Mononuclear cell (primary cell): ENCODE data around the gene CD74. TPM values are rescaled to one million over a fixed set of nuclear protein-coding genes. Genes with fewer than 3 reads are reported as not detected.

Experiments
- H3K27me3 ChIP-seq: 2 replicates; pipeline ENCODE4 v1.6.0; 2011; ENCODE audit warnings: low read length, control low read depth; ENCODE audit not compliant: insufficient read depth
- H3K4me1 ChIP-seq: 2 replicates; pipeline ENCODE4 v1.5.1; 2011; ENCODE audit warnings: mild to moderate bottlenecking, low read length, control low read depth; ENCODE audit not compliant: insufficient read depth
- H3K4me3 ChIP-seq: 2 replicates; pipeline ENCODE4 v1.5.1; 2011; ENCODE audit warnings: mild to moderate bottlenecking, low read length, moderate library complexity
- H3K9me3 ChIP-seq: 2 replicates; pipeline ENCODE4 v1.5.1; 2011; ENCODE audit warnings: low read depth, mild to moderate bottlenecking, control low read depth, low read length
- total RNA-seq: library from RNA; depleted of rRNA; stranded (reverse); fragments of >200 nt; gene quantifications from one replicate; pipeline ENCODE4 v1.2.3, GENCODE V29; 2012

CD74 gene
- total RNA-seq, 1 donor, result 2,135 TPM

- Histone ChIP-seq H3K27me3 (no peaks in the 10 kb centered on the region), H3K9me3 (no peaks in the 10 kb centered on the region), H3K4me3 (no peak overlapping the region), H3K4me1 (peaks cover 47% of the 10 kb centered on the region)
Observed at GRCh38 chr5:150407096-150407720, 5.5 kb downstream of the CD74 start.

DNA sequence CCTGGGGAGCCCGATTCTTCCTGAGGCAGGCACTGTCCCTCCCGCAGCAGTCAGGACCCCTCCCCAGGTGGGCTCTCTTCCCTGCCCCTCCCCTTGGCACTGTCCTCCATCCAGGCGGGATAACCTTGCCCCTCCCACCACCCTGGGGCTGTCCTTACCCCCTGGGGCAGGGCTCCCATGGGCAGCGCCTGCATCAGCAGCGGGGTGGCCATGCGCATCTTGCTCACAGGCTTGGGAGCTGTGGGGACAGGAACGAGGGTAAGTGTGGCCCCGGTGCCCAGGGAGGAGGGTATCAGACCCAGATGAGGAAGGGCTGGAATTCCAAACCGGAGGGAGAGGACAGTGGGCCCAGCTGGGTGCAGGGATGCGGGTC, 6.0 kb downstream of the CD74 start:
- H3K9me3 ChIP-seq, result no peaks in the 10 kb centered on the region
- peaks cover 43% of the 10 kb centered on the region for H3K4me1 ChIP-seq
- no peaks in the 10 kb centered on the region for H3K27me3 ChIP-seq
- no peak overlapping the region for H3K4me3 ChIP-seq

- no peak overlapping the region for H3K4me3 ChIP-seq
- no peaks in the 10 kb centered on the region for H3K9me3 ChIP-seq
- peaks cover 38% of the 10 kb centered on the region for H3K4me1 ChIP-seq
- H3K27me3 ChIP-seq, result no peaks in the 10 kb centered on the region
Observed at GRCh38 chr5:150406103-150406722, 6.5 kb downstream of the CD74 start.

- peaks cover 28% of the 10 kb centered on the region for H3K4me1 ChIP-seq
- H3K9me3 ChIP-seq, result no peaks in the 10 kb centered on the region
- H3K4me3 ChIP-seq, result no peak overlapping the region
- H3K27me3 ChIP-seq, result no peaks in the 10 kb centered on the region
Observed at GRCh38 chr5:150404941-150405816, 7.5 kb downstream of the CD74 start.

DNA sequence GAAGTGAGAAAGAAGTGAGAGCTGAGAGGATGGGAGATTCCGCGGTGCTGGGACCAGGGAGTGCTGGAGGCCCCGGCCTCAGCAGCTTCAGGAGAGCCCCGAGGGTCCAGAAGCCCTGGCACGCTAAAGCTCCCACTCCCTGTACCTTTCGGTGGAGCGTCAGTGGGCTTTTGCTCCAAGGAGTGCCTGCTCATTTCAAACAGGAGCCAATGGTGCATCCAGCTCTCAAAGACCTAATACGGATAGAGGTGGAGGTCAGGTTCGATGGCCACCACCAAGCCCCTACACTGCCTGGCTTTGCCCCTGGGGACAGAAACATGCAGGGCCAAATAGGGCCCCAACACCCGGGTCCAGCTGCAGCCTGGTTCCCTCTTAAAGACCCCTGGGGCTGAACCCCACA, 8.2 kb downstream of the CD74 start:
- Histone ChIP-seq H3K4me1 (peaks cover 22% of the 10 kb centered on the region), H3K4me3 (no peak overlapping the region)

GRCh38 chr5:150404121-150404520, 8.6 kb downstream of the CD74 start:
- Histone ChIP-seq H3K4me3 (no peak overlapping the region), H3K27me3 (no peaks in the 10 kb centered on the region), H3K4me1 (peaks cover 18% of the 10 kb centered on the region), H3K9me3 (no peaks in the 10 kb centered on the region)

More for the DNA sequence above, 8.2 kb downstream of the CD74 start:
- no peaks in the 10 kb centered on the region for H3K9me3 ChIP-seq
- no peaks in the 10 kb centered on the region for H3K27me3 ChIP-seq

- Histone ChIP-seq H3K9me3 (no peaks in the 10 kb centered on the region), H3K27me3 (no peaks in the 10 kb centered on the region), H3K4me1 (peaks cover 6% of the 10 kb centered on the region), H3K4me3 (no peak overlapping the region)
Observed at GRCh38 chr5:150402901-150403342, 9.8 kb downstream of the CD74 start.

- H3K4me3 ChIP-seq, result no peak overlapping the region
- H3K27me3 ChIP-seq, result no peaks in the 10 kb centered on the region
- H3K4me1 ChIP-seq, result peaks cover under 1% of the 10 kb centered on the region
- no peaks in the 10 kb centered on the region for H3K9me3 ChIP-seq
Observed at GRCh38 chr5:150402229-150402773, 10.4 kb downstream of the CD74 start.

- H3K4me1 ChIP-seq, result no peaks in the 10 kb centered on the region
- H3K9me3 ChIP-seq, result no peaks in the 10 kb centered on the region
- H3K4me3 ChIP-seq, result no peak overlapping the region
- H3K27me3 ChIP-seq, result no peaks in the 10 kb centered on the region
Observed at GRCh38 chr5:150401376-150402228, 11.1 kb downstream of the CD74 start.

- H3K27me3 ChIP-seq, result no peaks in the 10 kb centered on the region
- no peaks in the 10 kb centered on the region for H3K9me3 ChIP-seq
- no peak overlapping the region for H3K4me3 ChIP-seq
- no peaks in the 10 kb centered on the region for H3K4me1 ChIP-seq
Observed at GRCh38 chr5:150401076-150401375, 11.7 kb downstream of the CD74 start.

GRCh38 chr5:150400316-150401075, 12.2 kb downstream of the CD74 start:
- H3K4me3 ChIP-seq, result no peak overlapping the region
- H3K4me1 ChIP-seq, result no peaks in the 10 kb centered on the region
- no peaks in the 10 kb centered on the region for H3K27me3 ChIP-seq
- no peaks in the 10 kb centered on the region for H3K9me3 ChIP-seq

- no peaks in the 10 kb centered on the region for H3K4me1 ChIP-seq
- H3K9me3 ChIP-seq, result no peaks in the 10 kb centered on the region
- H3K27me3 ChIP-seq, result no peaks in the 10 kb centered on the region
- H3K4me3 ChIP-seq, result no peak overlapping the region
Observed at GRCh38 chr5:150399524-150400211, 13.0 kb downstream of the CD74 start.

- H3K4me1 ChIP-seq, result no peaks in the 10 kb centered on the region
- no peaks in the 10 kb centered on the region for H3K9me3 ChIP-seq
- H3K4me3 ChIP-seq, result no peak overlapping the region
- H3K27me3 ChIP-seq, result no peaks in the 10 kb centered on the region
Observed at GRCh38 chr5:150398722-150399523, 13.8 kb downstream of the CD74 start.
